ENCODE data around the gene SCTR.

DNA sequence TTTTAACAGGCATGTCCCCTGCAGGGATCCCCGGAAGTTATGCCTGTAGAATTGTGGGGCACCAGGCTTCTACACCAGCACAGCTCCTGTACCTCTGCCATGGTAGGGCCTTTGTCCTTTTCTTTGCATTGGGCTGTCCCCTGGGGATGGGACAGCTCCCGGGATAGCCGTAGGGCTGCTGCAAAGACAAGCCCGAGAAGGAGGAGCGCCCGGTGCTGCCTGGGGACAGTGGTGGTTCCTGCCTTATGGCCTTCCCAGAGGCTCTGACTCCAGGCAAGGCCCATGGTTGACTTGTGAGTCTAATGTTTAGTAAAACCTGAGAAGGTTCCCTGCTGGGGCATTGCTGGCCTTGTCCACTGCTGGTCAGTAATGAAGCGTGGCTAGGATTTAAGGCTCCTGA, 61.7 kb downstream of the SCTR start:
- no peak for TF ChIP-seq CTCF (IDR thresholded peaks at IDR 0.05)
- TF ChIP-seq EP300 (IDR thresholded peaks at IDR 0.05), result no peak
- TF ChIP-seq POLR2A (IDR thresholded peaks at IDR 0.05), result no peak
